Spleen (tissue), 7 donors: ENCODE results near the gene HEXB.

Experiments
- CTCF ChIP-seq, 11 experiments: fragments of 200-600 bp in 7 of 11; fragments of 450-650 bp in 4 of 11; sonication (generic) in 4 of 11; IDR thresholded peaks in 8 of 11; conservative IDR thresholded peaks in 3 of 11; 1 replicate in 7 of 11; 2 replicates in 4 of 11; pipeline versions ENCODE4 v1.4.0 to v1.8.0; 2016 to 2021; ENCODE audit warnings: antibody characterized with exemption in 11 of 11, inconsistent platforms in 4 of 11, mild to moderate bottlenecking in 1 of 11
- POLR2A ChIP-seq, 3 donors: fragments of 450-650 bp; IDR thresholded peaks; one replicate each; pipeline ENCODE4 v1.5.1; 2017; ENCODE audit warnings: antibody characterized with exemption in 3 of 3, mild to moderate bottlenecking in 1 of 3
- POLR2AphosphoS5 ChIP-seq, 3 donors: sonication (generic); formaldehyde crosslinking; IDR thresholded peaks; one replicate each; pipeline ENCODE4 v1.5.1; 2017; ENCODE audit warnings: antibody characterized with exemption in 3 of 3
- donor health status: DM: no; HTN: no; CAD: no; lungs with moderate emphysema.
- donor health status: DM: no; HTN: no; CAD: no.
- donor health status: DM: no; HTN: no; CAD: no.

DNA sequence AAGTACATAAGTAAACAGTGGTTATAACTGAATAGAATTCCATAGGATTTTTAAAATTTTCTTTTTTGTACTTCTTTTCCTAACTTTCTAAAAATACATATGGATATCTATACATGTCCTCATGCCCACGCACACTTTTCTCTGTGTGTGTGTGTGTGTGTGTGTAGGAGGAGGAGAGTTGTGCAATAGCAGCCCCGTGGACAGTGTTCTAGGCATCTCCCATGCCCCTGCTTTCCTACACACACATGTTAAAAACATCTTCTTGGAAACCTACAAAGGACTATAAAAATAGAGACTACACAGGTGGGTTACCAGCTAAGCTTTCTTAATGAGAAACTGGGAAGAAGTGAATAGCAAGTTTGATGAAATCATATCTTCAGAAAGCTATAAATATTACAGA lies 19.8 kb upstream of the HEXB start:
- TF ChIP-seq CTCF (IDR thresholded peaks at IDR 0.05 in 8 of 11, conservative IDR thresholded peaks at IDR 0.05 in 3 of 11) = no peak
- no peak for TF ChIP-seq POLR2A (IDR thresholded peaks at IDR 0.05)
- TF ChIP-seq POLR2AphosphoS5 (IDR thresholded peaks at IDR 0.05) = no peak
